ENCODE measurements around the gene GGCT.
"Not testable (repeated sequence)": the region's sequence is repeated elsewhere in the genome, so short reads cannot be mapped to it uniquely, and the experiment has no call there.

GGCT gene

DNA sequence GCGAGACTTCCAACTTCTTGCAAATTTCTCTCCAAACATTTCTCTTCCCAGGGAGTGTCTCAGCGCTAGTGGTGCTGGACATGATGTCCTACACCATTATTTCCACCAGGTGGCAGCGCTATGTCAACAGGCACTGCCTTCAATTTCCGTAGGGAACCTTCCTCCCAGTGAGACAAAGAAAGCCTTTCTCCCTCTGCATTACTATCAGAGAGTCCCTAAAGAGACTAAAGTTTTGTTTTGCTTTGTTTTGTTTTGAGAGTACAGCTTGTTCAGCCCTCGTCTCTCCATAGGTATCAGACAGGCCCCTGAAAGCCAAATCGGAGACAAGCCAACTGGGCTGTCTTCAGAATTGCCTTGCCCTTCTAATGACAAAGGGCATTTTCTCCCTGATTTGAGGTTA, 44.2 kb upstream of the GGCT start:
- Histone ChIP-seq H3K36me3 (replicated peaks) (no peaks in the 10 kb centered on the region), H3K4me3 (ENCODE audit: low read depth, low read length) (no peak overlapping the region), H3K27ac (no peak overlapping the region), H3K27me3 (replicated peaks) (no peaks in the 10 kb centered on the region)
- DNase-seq: peak; percentile 70
- in situ Hi-C loops (cut with HindIII; ENCODE audit: low pct_ligation_motif_present, low sequenced_read_pairs): no loop called here
- TF ChIP-seq, protein P1, sequence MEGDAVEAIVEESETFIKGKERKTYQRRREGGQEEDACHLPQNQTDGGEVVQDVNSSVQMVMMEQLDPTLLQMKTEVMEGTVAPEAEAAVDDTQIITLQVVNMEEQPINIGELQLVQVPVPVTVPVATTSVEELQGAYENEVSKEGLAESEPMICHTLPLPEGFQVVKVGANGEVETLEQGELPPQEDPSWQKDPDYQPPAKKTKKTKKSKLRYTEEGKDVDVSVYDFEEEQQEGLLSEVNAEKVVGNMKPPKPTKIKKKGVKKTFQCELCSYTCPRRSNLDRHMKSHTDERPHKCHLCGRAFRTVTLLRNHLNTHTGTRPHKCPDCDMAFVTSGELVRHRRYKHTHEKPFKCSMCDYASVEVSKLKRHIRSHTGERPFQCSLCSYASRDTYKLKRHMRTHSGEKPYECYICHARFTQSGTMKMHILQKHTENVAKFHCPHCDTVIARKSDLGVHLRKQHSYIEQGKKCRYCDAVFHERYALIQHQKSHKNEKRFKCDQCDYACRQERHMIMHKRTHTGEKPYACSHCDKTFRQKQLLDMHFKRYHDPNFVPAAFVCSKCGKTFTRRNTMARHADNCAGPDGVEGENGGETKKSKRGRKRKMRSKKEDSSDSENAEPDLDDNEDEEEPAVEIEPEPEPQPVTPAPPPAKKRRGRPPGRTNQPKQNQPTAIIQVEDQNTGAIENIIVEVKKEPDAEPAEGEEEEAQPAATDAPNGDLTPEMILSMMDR (IDR thresholded peaks at IDR 0.05; ENCODE audit: low read depth, low read length, missing control alignments): peak; percentile 84

DNA sequence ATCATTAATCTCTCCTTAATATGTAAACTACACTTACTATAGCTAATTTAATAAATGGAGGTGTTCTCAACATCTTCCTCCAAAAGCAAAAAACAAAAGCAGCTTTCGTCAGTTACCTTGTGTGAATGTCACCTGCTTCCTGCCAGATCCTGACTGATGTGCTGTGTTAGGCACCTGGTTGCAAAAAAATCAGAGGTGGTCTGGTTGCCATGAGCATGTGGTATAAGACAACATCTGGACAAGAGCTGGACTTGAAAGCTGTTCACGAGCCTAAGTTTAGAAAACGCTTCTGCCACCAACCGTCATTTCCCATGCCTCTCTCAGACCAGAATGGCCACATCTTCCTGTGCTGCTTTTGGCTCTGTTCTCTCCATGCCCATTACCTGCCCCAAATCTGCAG, 42.0 kb upstream of the GGCT start:
- TF ChIP-seq, protein P1 (IDR thresholded peaks at IDR 0.05; ENCODE audit: low read depth, low read length, missing control alignments): no peak
- Histone ChIP-seq H3K4me3 (ENCODE audit: low read depth, low read length) (no peak overlapping the region), H3K36me3 (replicated peaks) (no peaks in the 10 kb centered on the region), H3K27me3 (replicated peaks) (no peaks in the 10 kb centered on the region), H3K27ac (no peak overlapping the region)
- DNase-seq: no peak
- in situ Hi-C loops (cut with HindIII; ENCODE audit: low pct_ligation_motif_present, low sequenced_read_pairs): no loop called here

DNA sequence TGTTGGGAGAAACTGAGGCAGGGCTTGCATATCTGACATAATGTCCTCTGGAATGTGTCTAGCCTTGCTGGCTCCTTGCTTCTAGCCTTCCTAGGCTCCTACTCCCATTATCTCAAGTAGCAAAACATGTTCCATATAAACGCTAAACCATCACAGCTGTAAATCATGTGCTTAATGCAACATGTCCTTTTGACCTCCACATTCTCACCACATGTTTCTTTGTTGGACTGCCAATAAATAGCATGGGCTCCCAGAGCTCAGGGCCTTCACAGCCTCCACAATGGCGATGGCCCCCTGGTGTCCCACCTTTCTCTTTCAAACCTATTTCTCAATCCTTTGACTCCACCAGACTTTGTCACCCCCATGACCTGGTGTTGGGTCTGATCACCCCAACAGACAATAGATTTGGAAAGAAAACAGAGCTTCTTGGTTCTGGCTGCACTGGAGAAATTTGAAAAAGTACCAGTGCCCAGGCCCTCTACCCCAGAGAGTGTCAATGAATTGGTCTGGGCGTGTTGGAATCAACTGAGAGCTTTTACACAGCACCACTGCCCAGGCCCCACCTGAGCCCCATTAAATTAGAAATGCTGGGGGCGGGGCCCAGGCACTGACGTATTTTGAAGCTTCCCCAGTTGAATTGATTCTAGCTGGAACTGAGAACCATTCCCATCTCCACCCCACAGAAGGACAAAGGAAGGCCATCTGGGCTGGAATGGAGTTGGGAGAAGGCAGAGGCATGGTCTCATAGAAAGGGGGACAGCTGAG, 41.3 kb upstream of the GGCT start:
- TF ChIP-seq, protein P1 (IDR thresholded peaks at IDR 0.05; ENCODE audit: low read depth, low read length, missing control alignments): no peak
- H3K27me3 ChIP-seq (replicated peaks): no peaks in the 10 kb centered on the region
- H3K4me3 ChIP-seq (ENCODE audit: low read depth, low read length): no peak overlapping the region
- no peak overlapping the region for H3K27ac ChIP-seq
- no peak for DNase-seq
- no peaks in the 10 kb centered on the region for H3K36me3 ChIP-seq (replicated peaks)
- in situ Hi-C loops (cut with HindIII; ENCODE audit: low pct_ligation_motif_present, low sequenced_read_pairs): no loop called here

- Histone ChIP-seq H3K4me3 (ENCODE audit: low read depth, low read length) (no peak overlapping the region), H3K27ac (no peak overlapping the region), H3K36me3 (replicated peaks) (no peaks in the 10 kb centered on the region), H3K27me3 (replicated peaks) (no peaks in the 10 kb centered on the region)
- TF ChIP-seq, protein P1 (IDR thresholded peaks at IDR 0.05; ENCODE audit: low read depth, low read length, missing control alignments): no peak
- DNase-seq: no peak
- in situ Hi-C loops (cut with HindIII; ENCODE audit: low pct_ligation_motif_present, low sequenced_read_pairs): no loop called here
Measured at GRCh38 chr7:30543813-30544525, 39.3 kb upstream of the GGCT start.

- H3K27ac ChIP-seq; H3K36me3 ChIP-seq (replicated peaks); in situ Hi-C loops (cut with HindIII; ENCODE audit: low pct_ligation_motif_present, low sequenced_read_pairs); H3K27me3 ChIP-seq (replicated peaks); H3K4me3 ChIP-seq (ENCODE audit: low read depth, low read length); DNase-seq: not testable (repeated sequence)
Measured at GRCh38 chr7:30543115-30543514, 38.5 kb upstream of the GGCT start.

GRCh38 chr7:30533886-30534285, 29.3 kb upstream of the GGCT start:
- DNase-seq: no peak
- TF ChIP-seq, protein P1 (IDR thresholded peaks at IDR 0.05; ENCODE audit: low read depth, low read length, missing control alignments): no peak
- Histone ChIP-seq H3K36me3 (replicated peaks) (no peaks in the 10 kb centered on the region), H3K4me3 (ENCODE audit: low read depth, low read length) (no peak overlapping the region), H3K27me3 (replicated peaks) (no peaks in the 10 kb centered on the region), H3K27ac (no peak overlapping the region)
- in situ Hi-C loops (cut with HindIII; ENCODE audit: low pct_ligation_motif_present, low sequenced_read_pairs): no loop called here

All from brain microvascular endothelial cell (primary cell).